Activated naive CD4-positive, alpha-beta T cell treated with anti-CD3 and anti-CD28 coated beads, Interleukin-2, amount 10 ng/mL, durations not matched to agents 5 hours and 36 hours (primary cell): Measurements from ENCODE around the gene HDHD3. TPM values are rescaled to one million over a fixed set of nuclear protein-coding genes. Genes with fewer than 3 reads are reported as not detected.

Source experiments
- total RNA-seq, 2 experiments: library from RNA; stranded (reverse); gene quantifications; one replicate each; pipeline ENCODE4 v1.2.3, GENCODE V29; 2021

Gene HDHD3
- 10 to 100 TPM; 15.5 to 17.0 TPM for total RNA-seq

DNA sequence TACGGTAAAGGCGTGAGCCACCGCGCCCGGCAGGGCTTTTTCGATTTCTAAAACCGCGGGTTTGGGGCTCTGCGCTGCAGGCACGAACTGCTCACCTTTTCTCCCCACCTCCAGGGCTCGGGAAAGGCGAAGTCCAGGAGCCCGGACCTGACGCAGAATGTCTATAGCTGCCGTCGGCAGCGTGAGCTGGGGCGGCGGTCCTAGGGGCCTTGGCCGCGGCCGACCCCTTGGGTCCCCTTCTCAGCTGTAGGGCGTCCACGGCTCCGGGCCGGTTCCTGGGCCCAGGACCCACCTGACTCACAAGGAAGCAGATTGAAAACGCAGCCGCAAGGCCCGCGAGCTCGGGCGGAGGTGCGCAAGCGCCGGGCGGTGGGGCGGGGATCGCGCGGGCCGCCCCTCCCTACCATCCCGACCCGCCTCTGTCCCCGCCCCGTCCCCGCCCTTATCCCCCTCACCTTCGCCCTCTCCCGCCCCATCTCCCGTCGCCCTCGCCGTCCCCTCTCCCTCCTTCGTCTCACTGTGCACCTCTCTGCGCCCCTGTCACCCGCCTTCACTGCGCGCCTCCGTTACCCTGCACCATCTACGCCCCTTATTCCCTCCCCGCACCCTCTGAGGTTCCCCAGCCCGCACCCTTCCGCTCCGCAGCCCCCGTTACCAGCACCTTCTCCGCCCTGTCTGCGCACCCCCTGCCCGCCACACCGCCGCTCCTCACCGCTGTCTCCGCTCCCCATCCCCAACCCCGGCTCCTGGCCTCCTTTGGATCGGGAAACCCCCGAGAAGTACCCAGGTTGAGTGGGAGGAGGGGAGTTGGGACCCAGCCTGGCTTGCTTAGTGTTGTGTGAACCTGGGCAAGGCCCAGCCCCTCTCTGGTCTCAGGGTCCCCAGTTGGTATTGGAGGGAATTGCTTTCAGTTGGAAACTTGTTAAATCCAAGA is at the start of gene HDHD3:
Gene HDHD3, minus strand, starts transcription at position 353 of the 934 bp plus-strand sequence. CDS start 2,632 bp downstream, outside the sequence.

GRCh38 chr9:113410207-113410864 is 33.5 kb upstream of the HDHD3 start, which contains the start of the genes C9orf43 and POLE3:
Gene C9orf43 (plus strand): TSS chr9:113410747. CDS start chr9:113413494, 2,747 bp downstream.
Gene POLE3 (minus strand): TSS chr9:113410675. CDS start chr9:113410293, 382 bp downstream.

GRCh38 chr9:113401027-113401792 is 24.4 kb upstream of the HDHD3 start, which contains the start of gene ALAD:
Gene ALAD (minus strand): TSS chr9:113401284. CDS start chr9:113393559, 7,725 bp downstream.

DNA sequence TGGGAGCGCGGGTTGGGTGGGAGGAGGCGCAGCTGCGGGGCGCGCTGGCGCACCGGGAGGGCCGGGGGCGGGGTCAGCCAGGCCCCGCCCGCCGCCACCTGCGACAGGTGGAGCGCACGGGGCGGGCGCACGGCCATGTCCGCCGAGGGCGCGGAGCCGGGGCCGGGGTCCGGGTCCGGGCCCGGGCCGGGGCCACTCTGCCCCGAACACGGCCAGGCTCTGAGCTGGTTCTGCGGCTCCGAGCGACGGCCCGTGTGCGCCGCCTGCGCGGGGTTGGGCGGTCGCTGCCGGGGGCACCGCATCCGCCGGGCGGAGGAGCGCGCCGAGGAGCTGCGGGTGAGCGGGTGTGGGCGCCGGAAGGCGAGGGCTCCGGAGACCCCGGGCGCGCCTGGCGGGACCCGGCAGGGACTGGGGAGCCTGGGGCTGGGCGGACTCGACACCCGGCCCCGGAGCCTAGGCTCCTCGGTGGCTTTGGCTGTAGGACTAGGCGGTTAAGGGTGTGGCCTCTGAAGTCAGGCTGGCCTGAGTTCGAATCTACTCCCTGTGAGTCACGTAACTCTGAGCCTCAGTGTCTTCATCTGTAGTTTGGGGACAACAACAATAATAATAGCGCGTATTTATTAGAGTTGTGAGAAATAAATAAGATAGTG is 27.2 kb downstream of the HDHD3 start, which contains the start of gene BSPRY:
Gene BSPRY, plus strand, starts transcription at position 97 of the 650 bp plus-strand sequence. Its CDS starts 39 bp downstream, at position 136.

DNA sequence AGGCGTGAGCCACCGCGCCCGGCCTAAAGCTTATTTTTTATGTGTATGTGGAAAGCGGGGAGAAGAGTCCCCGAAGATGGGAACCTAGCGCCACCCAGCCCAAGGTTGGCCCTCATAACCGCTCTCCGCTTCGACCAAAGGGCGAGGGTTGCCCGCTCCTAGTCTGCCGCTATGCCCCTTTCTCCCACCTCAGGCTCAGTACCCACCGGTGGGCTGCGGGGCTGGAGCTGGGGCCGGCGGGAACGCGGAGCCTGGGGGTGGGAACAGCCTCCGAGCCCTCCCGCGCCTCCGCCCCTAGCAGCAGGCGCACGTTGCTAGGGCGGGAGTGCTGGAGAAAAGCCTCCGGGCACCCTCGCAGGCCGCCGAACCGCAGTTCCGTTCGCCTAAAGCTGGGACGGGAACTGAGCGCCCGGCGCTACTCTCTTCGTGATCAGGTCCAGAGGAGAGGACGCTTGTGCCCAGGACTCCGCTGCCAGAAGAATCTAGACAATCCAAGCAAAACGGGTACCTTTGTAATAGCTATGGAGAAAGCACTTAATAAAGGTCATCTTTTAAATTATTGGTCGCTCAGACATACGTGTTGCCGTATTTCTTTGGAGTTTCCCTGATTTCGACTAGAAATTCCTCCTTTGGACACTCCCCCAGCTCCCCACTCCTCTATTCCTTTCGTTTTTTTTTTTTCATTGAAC is 36.6 kb downstream of the HDHD3 start, which contains the start of gene WDR31:
Gene WDR31, minus strand, starts transcription at position 265 of the 689 bp plus-strand sequence. CDS start 8,253 bp downstream, outside the sequence.

Other genes starting within 250 kb of the HDHD3 start
- gene SLC31A2, start 226.0 kb downstream of the HDHD3 start, total RNA-seq, result 1 to 10 TPM; 3.4 to 3.5 TPM
- gene FKBP15, start 155.7 kb downstream of the HDHD3 start, total RNA-seq, result 10 to 100 TPM; 34.7 to 35.4 TPM
- gene SLC31A1, start 155.4 kb downstream of the HDHD3 start, total RNA-seq, result 1 to 10 TPM; 7.7 to 7.8 TPM
- gene CDC26, start 101.4 kb downstream of the HDHD3 start, total RNA-seq, result 10 to 100 TPM; 32.2 to 35.2 TPM
- 10 to 100 TPM; 22.8 to 25.0 TPM for gene PRPF4, start 101.3 kb downstream of the HDHD3 start, total RNA-seq
- gene RNF183, start 73.6 kb downstream of the HDHD3 start, total RNA-seq, result not detected
- gene WDR31, start 36.7 kb downstream of the HDHD3 start, total RNA-seq, result under 1 TPM; 0.91 to 0.96 TPM
- gene BSPRY, start 27.4 kb downstream of the HDHD3 start, total RNA-seq, result 1 to 10 TPM; 2.5 to 2.6 TPM
- 10 to 100 TPM; 27.9 to 32.9 TPM for gene ALAD, start 24.3 kb upstream of the HDHD3 start, total RNA-seq
- gene POLE3, start 33.7 kb upstream of the HDHD3 start, total RNA-seq, result 10 to 100 TPM; 60.5 to 61.2 TPM
- under 1 TPM; 0.39 to 0.43 TPM for gene C9orf43, start 33.8 kb upstream of the HDHD3 start, total RNA-seq
- gene RGS3, start 86.7 kb upstream of the HDHD3 start, total RNA-seq, result 10 to 100 TPM; 33.3 to 34.1 TPM